ENCODE results near the gene MYH15. TPM values are rescaled to one million over a fixed set of nuclear protein-coding genes. Genes with fewer than 3 reads are reported as not detected.

Gene MYH15
- total and polyA plus RNA-seq, 2 of the 8 experiments (the other 6 are each of a cell fraction or from before 2014, with no cell fraction given), result under 0.01 TPM; not detected in 1

DNA sequence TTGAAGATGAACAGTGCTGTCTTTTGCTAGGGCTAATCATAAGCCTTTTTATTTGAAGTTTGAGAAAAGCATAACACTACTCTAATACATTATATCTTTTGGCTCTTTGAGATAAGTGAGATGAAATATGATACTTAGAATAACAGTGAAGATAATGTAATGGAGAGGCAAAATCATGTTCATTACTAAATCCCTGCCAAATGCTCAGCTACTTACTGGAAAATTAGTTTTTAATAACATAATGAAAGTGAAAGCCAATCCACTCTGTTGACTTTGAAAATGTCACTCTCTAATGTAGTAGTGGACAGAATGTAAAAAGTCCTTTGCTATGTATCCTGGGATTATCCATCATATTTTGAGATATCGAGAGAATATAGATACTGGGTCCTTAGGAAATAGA lies 35.9 kb upstream of the MYH15 start (continued):
- TF ChIP-seq, protein P1, sequence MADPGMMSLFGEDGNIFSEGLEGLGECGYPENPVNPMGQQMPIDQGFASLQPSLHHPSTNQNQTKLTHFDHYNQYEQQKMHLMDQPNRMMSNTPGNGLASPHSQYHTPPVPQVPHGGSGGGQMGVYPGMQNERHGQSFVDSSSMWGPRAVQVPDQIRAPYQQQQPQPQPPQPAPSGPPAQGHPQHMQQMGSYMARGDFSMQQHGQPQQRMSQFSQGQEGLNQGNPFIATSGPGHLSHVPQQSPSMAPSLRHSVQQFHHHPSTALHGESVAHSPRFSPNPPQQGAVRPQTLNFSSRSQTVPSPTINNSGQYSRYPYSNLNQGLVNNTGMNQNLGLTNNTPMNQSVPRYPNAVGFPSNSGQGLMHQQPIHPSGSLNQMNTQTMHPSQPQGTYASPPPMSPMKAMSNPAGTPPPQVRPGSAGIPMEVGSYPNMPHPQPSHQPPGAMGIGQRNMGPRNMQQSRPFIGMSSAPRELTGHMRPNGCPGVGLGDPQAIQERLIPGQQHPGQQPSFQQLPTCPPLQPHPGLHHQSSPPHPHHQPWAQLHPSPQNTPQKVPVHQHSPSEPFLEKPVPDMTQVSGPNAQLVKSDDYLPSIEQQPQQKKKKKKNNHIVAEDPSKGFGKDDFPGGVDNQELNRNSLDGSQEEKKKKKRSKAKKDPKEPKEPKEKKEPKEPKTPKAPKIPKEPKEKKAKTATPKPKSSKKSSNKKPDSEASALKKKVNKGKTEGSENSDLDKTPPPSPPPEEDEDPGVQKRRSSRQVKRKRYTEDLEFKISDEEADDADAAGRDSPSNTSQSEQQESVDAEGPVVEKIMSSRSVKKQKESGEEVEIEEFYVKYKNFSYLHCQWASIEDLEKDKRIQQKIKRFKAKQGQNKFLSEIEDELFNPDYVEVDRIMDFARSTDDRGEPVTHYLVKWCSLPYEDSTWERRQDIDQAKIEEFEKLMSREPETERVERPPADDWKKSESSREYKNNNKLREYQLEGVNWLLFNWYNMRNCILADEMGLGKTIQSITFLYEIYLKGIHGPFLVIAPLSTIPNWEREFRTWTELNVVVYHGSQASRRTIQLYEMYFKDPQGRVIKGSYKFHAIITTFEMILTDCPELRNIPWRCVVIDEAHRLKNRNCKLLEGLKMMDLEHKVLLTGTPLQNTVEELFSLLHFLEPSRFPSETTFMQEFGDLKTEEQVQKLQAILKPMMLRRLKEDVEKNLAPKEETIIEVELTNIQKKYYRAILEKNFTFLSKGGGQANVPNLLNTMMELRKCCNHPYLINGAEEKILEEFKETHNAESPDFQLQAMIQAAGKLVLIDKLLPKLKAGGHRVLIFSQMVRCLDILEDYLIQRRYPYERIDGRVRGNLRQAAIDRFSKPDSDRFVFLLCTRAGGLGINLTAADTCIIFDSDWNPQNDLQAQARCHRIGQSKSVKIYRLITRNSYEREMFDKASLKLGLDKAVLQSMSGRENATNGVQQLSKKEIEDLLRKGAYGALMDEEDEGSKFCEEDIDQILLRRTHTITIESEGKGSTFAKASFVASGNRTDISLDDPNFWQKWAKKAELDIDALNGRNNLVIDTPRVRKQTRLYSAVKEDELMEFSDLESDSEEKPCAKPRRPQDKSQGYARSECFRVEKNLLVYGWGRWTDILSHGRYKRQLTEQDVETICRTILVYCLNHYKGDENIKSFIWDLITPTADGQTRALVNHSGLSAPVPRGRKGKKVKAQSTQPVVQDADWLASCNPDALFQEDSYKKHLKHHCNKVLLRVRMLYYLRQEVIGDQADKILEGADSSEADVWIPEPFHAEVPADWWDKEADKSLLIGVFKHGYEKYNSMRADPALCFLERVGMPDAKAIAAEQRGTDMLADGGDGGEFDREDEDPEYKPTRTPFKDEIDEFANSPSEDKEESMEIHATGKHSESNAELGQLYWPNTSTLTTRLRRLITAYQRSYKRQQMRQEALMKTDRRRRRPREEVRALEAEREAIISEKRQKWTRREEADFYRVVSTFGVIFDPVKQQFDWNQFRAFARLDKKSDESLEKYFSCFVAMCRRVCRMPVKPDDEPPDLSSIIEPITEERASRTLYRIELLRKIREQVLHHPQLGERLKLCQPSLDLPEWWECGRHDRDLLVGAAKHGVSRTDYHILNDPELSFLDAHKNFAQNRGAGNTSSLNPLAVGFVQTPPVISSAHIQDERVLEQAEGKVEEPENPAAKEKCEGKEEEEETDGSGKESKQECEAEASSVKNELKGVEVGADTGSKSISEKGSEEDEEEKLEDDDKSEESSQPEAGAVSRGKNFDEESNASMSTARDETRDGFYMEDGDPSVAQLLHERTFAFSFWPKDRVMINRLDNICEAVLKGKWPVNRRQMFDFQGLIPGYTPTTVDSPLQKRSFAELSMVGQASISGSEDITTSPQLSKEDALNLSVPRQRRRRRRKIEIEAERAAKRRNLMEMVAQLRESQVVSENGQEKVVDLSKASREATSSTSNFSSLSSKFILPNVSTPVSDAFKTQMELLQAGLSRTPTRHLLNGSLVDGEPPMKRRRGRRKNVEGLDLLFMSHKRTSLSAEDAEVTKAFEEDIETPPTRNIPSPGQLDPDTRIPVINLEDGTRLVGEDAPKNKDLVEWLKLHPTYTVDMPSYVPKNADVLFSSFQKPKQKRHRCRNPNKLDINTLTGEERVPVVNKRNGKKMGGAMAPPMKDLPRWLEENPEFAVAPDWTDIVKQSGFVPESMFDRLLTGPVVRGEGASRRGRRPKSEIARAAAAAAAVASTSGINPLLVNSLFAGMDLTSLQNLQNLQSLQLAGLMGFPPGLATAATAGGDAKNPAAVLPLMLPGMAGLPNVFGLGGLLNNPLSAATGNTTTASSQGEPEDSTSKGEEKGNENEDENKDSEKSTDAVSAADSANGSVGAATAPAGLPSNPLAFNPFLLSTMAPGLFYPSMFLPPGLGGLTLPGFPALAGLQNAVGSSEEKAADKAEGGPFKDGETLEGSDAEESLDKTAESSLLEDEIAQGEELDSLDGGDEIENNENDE (IDR thresholded peaks at IDR 0.05; ENCODE audit: insufficient replicate concordance, low read length), result no peak
- TF ChIP-seq BCL11A (IDR thresholded peaks at IDR 0.05; ENCODE audit: low read depth in 2 of 2, low read length in 2 of 2) (no peak), TAF7 (optimal IDR thresholded peaks at IDR 0.05; ENCODE audit: borderline replicate concordance, low read depth, low read length) (no peak)
